Measurements from ENCODE around the gene SNX25.
"Not testable (repeated sequence)": the region's sequence is repeated elsewhere in the genome, so short reads cannot be mapped to it uniquely, and the experiment has no call there.

The SNX25 gene

GRCh38 chr4:185209031-185209851, at the start of gene SNX25:
TSS of gene SNX25 (plus strand) at chr4:185209598. CDS start at chr4:185209827, 229 bp downstream.
- peak; percentile 89 for DNase-seq (ENCODE audit: low spot score)

GRCh38 chr4:185165605-185166063, 43.8 kb upstream of the SNX25 start:
- DNase-seq (ENCODE audit: low spot score) = peak; percentile 78

GRCh38 chr4:185167234-185167633, 42.2 kb upstream of the SNX25 start:
- no peak for DNase-seq (ENCODE audit: low spot score)

GRCh38 chr4:185171373-185172071, 37.9 kb upstream of the SNX25 start:
- no peak for DNase-seq (ENCODE audit: low spot score)

GRCh38 chr4:185179488-185179887, 29.9 kb upstream of the SNX25 start:
- DNase-seq (ENCODE audit: low spot score) = no peak

- DNase-seq (ENCODE audit: low spot score) = no peak
Observed at GRCh38 chr4:185182239-185182638, 27.2 kb upstream of the SNX25 start.

GRCh38 chr4:185183622-185184281, 25.6 kb upstream of the SNX25 start:
- peak; percentile 79 for DNase-seq (ENCODE audit: low spot score)

- no peak for DNase-seq (ENCODE audit: low spot score)
Observed at GRCh38 chr4:185186769-185187168, 22.6 kb upstream of the SNX25 start.

GRCh38 chr4:185189606-185190305, 19.6 kb upstream of the SNX25 start:
- DNase-seq (ENCODE audit: low spot score) = no peak

- DNase-seq (ENCODE audit: low spot score) = no peak
Observed at GRCh38 chr4:185190306-185190856, 19.0 kb upstream of the SNX25 start.

GRCh38 chr4:185192059-185192458, 17.3 kb upstream of the SNX25 start:
- DNase-seq (ENCODE audit: low spot score) = no peak

- no peak for DNase-seq (ENCODE audit: low spot score)
Observed at GRCh38 chr4:185194924-185195888, 14.2 kb upstream of the SNX25 start.

- no peak for DNase-seq (ENCODE audit: low spot score)
Observed at GRCh38 chr4:185196437-185196836, 13.0 kb upstream of the SNX25 start.

- not testable (repeated sequence) for DNase-seq (ENCODE audit: low spot score)
Observed at GRCh38 chr4:185198189-185198588, 11.2 kb upstream of the SNX25 start.

- no peak for DNase-seq (ENCODE audit: low spot score)
Observed at GRCh38 chr4:185201977-185202962, 7.1 kb upstream of the SNX25 start.

GRCh38 chr4:185202984-185203485, 6.4 kb upstream of the SNX25 start:
- peak; percentile 53 for DNase-seq (ENCODE audit: low spot score)

- peak; percentile 74 for DNase-seq (ENCODE audit: low spot score)
Observed at GRCh38 chr4:185203486-185204237, 5.7 kb upstream of the SNX25 start, which contains the start of gene CFAP97. TSS of gene CFAP97 (minus strand) at chr4:185204000. CDS start at chr4:185191196, 12,804 bp downstream.

GRCh38 chr4:185204238-185204910, 5.0 kb upstream of the SNX25 start:
- DNase-seq (ENCODE audit: low spot score) = no peak
